Activated CD8-positive, alpha-beta memory T cell treated with anti-CD3 and anti-CD28 coated beads, Interleukin-2, amount 10 ng/mL, durations not matched to agents 7 days and 5 days (primary cell): ENCODE results near the gene DPT. TPM values are rescaled to one million over a fixed set of nuclear protein-coding genes. Genes with fewer than 3 reads are reported as not detected.

Source experiments
- ATAC-seq: fragments of 150-1000 bp; cut with Tn5 transposase; one replicate; pipeline ENCODE4 v1.10.0; 2021; ENCODE audit warnings: moderate library complexity
- CTCF ChIA-PET: fragments of 350-600 bp; sonication (Branson Sonifier 250); formaldehyde crosslinking; loops from one replicate; lab custom pipeline; 2021; ENCODE audit warnings: antibody characterized with exemption; lab: Charles Lee
- DNase-seq: peaks from one replicate; pipeline ENCODE4 v3.0.0-alpha.2; 2020
- H3K27ac Mint-ChIP-seq: one replicate; pipeline ENCODE4 v1.8.0; 2021; ENCODE audit warnings: mild to moderate bottlenecking, mixed read lengths
- H3K27me3 Mint-ChIP-seq: one replicate; pipeline ENCODE4 v1.8.0; 2021; ENCODE audit warnings: mixed read lengths
- H3K36me3 Mint-ChIP-seq: one replicate; pipeline ENCODE4 v1.8.0; 2021; ENCODE audit warnings: mild to moderate bottlenecking, mixed read lengths
- H3K4me1 Mint-ChIP-seq: one replicate; pipeline ENCODE4 v1.8.0; 2021; ENCODE audit warnings: mixed read lengths
- H3K4me3 Mint-ChIP-seq: one replicate; pipeline ENCODE4 v1.8.0; 2021; ENCODE audit warnings: mild to moderate bottlenecking, moderate library complexity, mixed read lengths
- H3K9me3 Mint-ChIP-seq: one replicate; pipeline ENCODE4 v1.8.0; 2022; ENCODE audit warnings: low read depth, mixed read lengths
- total RNA-seq, 2 experiments: library from RNA; stranded (reverse); gene quantifications; one replicate each; pipeline ENCODE4 v1.2.3, GENCODE V29; 2021

The DPT gene
- total RNA-seq, 2 experiments from 2014 or later: not detected

DNA sequence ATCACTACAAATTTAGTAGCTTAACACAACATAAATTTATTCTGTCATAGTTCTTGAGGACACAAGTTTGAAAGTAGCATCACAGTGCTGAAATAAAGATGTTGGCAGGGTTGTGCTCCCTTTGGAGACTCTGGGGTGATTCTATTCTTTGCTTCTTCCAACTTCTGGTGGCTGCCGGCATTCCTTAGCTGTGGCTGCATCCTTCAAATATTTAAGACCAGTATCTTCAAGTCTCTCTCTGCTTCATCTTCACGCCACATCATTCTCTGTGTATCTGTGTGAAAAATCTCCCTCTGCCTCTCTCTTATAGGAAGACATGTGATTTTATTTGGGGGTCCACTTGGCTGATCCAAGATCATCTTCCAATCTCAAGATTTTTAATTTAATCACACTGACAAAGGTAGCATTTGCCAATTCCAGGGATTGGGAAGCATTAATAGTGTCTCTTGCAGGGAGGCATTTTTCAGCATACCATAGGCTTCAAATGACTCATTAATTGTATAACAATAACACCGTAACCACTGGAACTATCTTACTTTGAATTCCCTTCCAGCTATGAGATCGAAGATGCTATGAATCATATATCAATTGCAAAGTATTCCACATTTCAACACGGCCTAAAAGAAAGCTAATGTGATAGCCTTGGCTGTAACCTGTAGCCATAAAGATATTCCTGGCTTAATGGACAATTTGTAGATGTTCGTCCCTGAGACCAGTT, 74.6 kb downstream of the DPT start:
- ATAC-seq (no peak), DNase-seq (no peak)
- Mint-ChIP-seq H3K36me3 (peaks cover 1% of the 10 kb centered on the region), H3K27ac (no peak overlapping the region), H3K4me3 (no peak overlapping the region), H3K27me3 (peaks cover 11% of the 10 kb centered on the region), H3K4me1 (no peaks in the 10 kb centered on the region), H3K9me3 (no peaks in the 10 kb centered on the region)
- CTCF ChIA-PET: no interaction called here

GRCh38 chr1:168653567-168653966, 75.4 kb downstream of the DPT start:
- Mint-ChIP-seq H3K36me3 (no peaks in the 10 kb centered on the region), H3K4me3 (no peak overlapping the region), H3K27me3 (peaks cover 11% of the 10 kb centered on the region), H3K4me1 (no peaks in the 10 kb centered on the region), H3K27ac (no peak overlapping the region), H3K9me3 (no peaks in the 10 kb centered on the region)
- ATAC-seq (no peak), DNase-seq (no peak)
- CTCF ChIA-PET: no interaction called here

DNA sequence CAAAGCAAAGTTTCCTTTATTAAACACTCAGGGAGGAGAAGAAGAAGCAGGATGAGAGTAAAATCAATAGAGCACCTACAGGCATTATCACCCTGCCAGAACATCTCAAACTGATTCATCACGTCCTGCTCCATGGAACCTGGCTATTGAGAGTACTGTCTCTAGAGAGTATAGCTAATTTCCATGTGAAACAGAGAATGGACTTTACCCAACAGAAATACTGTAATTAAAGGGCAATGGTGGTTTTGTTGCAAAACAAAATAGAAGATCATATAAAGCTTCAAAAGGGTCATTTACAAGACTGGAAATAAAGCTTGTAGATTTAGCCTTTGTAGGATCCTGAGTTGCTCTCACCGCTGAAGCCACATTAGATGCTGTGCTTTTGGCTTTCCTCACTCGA, 83.3 kb downstream of the DPT start:
- ATAC-seq (no peak), DNase-seq (no peak)
- H3K36me3 Mint-ChIP-seq: no peaks in the 10 kb centered on the region
- CTCF ChIA-PET: no interaction called here
- no peak overlapping the region for H3K4me3 Mint-ChIP-seq
- no peaks in the 10 kb centered on the region for H3K4me1 Mint-ChIP-seq
- no peaks in the 10 kb centered on the region for H3K9me3 Mint-ChIP-seq
- no peak overlapping the region for H3K27ac Mint-ChIP-seq
- H3K27me3 Mint-ChIP-seq: peaks cover 2% of the 10 kb centered on the region

Other genes with a start within 250 kb of the DPT start
- 10 to 100 TPM; 17.8 to 37.9 TPM for gene XCL2, start 185.2 kb downstream of the DPT start, total RNA-seq
- 10 to 100 TPM; 11.7 to 46.7 TPM for gene XCL1, start 152.6 kb downstream of the DPT start, total RNA-seq